Stimulated activated CD8-positive, alpha-beta memory T cell treated with anti-CD3 and anti-CD28 coated beads, Interleukin-7, amount 100 ng/mL, for 24 hours (primary cell): ENCODE measurements around the gene UVRAG.

Experiments
- DNase-seq: peaks from one replicate; pipeline ENCODE4 v3.0.0-alpha.2; 2020; ENCODE audit warnings: low read depth

Gene UVRAG

DNA sequence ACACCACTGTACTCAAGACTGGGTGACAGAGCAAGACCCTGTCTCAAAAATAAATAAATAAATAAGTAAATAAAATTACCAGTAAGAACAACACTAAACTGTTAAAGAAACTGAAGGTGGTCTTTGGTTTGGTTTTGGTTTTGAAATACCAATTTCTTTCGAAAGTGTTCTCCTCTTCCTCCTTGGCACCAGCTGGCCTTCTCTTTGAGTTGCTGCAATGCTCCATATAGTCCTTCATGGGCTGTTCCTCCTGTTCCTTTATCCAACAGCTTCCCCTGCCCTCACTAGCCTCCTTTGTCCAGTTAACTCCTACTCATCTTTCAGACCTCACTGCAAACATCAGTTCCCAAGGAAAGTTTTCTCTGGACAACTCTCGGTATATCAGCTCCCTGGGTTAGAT, 5.0 kb upstream of the UVRAG start:
- DNase-seq: no peak

GRCh38 chr11:75810637-75811390, 4.2 kb upstream of the UVRAG start:
- no peak for DNase-seq

- DNase-seq: no peak
Observed at GRCh38 chr11:75811485-75811884, 3.5 kb upstream of the UVRAG start.

- no peak for DNase-seq
Observed at GRCh38 chr11:75812542-75813040, 2.4 kb upstream of the UVRAG start.

GRCh38 chr11:75813124-75813523, 1.9 kb upstream of the UVRAG start:
- no peak for DNase-seq

DNA sequence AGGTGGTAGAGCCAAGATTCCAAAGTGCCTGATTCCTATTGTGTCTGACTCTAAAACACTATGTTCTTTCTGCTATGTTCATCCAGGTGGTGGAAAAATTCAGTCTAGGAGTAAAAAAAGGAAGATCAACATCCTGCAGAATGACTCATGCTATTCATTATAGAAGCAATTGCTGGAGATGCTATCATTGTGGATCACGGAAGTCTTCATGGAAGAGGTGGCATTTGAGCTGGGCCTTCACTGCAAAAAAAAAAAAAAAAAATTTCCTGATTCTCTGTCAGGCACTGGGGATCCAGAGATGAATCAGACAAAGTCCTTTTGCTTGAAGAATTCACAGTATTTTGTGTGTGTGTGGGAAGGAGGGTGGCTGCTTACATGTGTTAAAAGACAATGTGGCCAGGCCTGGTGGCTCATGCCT, 1.4 kb upstream of the UVRAG start:
- DNase-seq: no peak

DNA sequence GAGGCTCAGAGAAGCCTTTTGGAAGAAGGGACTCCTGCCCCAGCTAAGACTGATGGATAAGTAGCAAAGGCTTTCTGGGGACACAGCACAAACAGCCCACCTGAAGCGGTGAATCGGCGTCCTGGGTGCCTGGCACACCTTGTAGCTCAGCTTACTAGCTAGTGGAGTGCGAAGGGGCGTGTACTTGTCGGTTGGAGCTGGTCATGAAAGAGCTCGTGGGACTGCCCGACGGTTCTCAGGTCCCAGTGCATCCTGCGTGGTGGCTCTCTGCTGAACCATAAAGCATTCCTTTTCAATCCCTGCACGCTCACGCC, 690 bp upstream of the UVRAG start:
- DNase-seq: no peak

- peak; percentile 21 for DNase-seq
Observed at GRCh38 chr11:75815345-75816168, 547 bp downstream of the UVRAG start.

DNA sequence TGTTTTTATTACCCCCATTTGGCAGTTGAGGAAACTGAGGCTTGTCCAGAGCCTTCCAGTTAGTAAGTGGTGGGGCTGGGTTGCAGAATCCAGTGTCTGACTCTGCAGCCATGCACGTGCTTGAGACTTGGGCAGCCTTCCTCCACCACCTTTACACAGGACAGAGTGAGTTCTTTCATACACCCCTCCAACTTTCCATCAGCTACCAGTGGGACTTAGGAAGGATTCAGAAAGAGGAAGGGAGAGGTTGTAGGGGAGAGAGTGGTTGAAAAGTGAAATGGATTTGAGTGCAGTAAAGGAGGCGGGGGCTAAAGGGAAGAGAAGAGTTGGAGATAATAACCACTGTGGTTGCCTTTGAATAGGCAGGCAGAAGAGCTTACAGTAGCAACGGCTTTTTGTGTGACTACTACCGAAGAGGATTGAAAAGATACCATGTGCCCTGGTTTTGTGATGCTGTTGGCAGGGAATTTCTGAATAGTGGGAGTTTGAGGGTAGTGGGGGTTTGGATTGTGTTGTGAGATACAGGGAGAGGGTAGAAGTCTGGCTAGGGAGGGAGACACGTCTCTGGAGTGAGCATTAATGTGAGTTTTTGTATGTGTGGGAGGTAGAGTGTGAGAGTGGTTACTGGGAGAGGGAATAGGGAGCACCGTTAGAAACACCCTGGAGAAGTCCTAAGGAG, 1.7 kb downstream of the UVRAG start:
- no peak for DNase-seq

DNA sequence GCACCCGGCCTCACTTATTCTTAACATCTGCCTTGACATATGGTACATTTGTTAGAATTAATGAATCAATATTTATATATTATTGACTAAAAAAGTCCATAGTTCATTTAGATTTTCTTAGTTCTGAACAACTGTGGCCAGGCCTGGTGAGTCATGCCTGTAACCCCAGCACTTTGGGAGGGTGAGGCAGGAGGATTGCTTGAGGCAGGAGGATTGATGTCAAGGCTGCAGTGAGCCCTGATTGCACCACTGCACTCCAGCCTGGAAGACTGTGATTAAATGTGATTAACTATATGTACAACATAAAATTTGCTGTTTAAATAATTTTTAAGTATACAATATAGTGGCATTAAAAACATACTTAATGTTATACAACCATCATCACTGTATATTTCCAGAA, 5.6 kb downstream of the UVRAG start:
- DNase-seq: no peak

- DNase-seq: no peak
Observed at GRCh38 chr11:75821202-75821601, 6.2 kb downstream of the UVRAG start.

DNA sequence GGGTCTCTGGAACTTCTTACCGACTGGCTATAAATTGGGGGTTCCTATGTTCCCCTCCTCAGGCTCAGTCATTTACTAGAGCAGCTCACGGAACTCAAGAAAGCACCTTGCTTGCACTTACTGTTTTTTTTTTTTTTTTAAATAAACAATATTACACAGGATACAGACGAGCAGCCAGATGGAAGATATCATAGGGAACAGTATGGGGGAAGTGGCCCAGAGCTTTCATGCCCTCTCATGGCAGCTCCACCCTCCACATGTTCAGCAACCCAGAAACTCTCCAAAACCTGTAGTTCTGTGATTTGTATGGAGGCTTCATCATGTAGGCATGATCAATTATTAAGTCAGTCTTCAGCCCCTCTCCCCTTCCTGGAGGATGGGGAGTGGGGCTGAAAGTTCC, 7.5 kb downstream of the UVRAG start:
- DNase-seq: no peak

DNA sequence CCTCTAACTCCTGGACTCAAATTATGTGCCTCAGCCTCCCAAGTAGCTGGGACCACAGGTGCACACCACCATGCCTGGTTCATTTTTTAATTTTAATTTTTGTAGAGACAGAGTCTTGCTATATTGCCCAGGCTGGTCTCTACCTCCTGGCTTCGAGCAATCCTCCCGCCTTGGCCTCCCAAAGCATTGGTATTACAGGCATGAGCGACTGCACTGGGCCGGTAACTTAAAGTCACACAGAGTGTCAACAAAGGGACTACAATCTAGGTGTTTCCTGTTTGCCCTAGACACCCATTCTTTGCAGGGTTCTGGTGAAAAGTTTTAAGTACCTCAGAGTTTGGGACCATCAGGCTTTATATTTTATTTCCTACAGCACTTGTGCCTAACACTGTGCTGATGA, 8.4 kb downstream of the UVRAG start:
- DNase-seq: no peak

DNA sequence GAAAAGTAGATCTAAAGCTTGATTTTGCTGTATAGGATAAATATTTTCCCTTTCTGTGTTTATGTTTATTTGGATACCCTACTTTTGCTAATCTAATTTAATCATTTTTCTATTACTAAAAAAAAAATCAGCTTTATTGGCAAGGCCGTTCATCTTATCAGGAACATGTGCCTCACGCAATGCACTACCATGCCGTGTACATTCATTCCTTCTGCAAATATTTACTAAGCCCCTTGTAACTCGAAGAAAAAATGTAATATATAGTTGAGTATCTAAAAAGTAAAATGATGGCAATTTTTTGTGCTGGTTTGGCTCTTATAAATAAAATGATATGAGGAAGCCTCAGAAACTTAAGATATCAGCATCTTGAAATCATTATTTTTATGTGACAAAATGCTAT, 8.9 kb downstream of the UVRAG start:
- no peak for DNase-seq

DNA sequence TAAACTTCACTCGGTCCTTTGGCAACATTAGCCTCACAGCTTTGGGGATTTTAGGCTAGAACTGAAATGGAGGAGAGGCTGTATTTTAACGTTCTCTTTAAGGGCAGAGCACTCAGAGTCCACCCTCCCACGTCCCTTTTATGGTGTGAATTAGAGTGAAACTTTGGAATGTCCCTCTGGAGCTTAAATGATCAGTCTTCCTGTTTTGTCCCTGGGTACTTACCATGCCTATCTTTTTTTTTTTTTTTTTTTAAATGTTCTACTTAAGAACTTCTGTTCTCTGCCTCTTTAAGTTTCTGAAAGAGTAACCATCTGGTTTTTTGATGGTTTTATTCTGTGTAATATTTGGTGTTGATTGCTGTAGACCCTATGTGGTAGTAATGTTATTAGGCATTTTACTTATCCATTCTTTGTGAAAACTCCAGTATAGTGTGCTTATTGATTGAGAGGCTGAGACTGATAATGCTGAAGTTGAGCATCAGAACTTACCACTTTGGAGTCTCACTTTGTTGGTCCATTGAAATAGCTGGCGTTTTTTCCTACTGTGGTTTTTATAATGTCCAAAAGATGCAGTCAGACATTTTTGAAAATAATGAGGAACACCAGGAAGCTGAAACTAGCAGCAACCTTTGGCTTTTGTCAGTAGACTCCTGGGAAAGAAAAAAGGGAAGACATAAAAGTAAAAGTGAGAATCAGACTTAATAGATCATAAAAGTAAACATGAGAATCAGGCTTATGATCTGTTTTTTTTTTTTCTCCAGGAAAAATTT, 11.6 kb downstream of the UVRAG start:
- no peak for DNase-seq

DNA sequence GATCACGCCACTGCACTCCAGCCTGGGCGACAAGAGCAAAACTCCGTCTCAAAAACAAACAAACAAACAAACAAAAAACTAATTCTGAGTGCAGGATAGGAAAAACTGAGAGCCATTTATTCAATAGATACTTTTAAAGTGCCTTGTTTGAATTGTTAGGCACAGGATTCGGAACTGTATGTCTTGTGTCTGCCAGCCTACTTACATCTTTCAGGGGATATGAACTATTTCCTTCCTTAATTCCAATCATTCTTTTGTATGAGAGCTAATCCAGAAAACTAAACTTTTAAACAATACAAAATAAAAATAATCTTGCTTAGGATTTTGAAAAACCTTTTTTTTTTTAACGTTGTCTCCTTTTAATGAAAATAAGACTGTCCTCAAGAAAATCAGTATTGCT, 12.6 kb downstream of the UVRAG start:
- no peak for DNase-seq

DNA sequence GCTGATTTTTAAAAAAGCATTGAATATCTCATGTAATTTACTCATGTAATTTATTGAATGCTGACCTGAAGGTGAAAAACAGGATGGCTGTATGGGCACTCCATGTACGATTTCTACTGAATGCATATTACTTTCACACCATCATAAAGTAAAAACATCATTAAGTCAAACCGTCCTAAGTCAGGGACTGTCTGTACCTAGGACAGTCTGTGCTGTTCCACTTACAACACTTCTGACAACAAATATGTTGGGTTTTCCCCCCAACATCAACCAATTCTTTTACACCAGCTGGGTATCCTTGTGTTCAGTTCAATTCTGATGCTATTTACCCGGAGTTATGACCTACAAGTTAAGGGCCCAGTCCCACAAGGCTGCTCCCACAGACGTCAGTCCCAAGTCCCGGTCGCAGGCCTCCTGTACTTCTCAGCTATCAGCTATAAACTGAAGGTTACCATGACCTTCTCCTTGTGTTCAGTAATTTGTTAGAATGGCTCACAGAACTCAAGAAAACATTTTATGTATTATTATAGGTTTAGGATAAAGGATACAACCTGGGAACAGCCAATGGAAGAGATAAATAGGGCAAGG, 17.0 kb downstream of the UVRAG start:
- DNase-seq: no peak

- no peak for DNase-seq
Observed at GRCh38 chr11:75834728-75835127, 19.7 kb downstream of the UVRAG start.

DNA sequence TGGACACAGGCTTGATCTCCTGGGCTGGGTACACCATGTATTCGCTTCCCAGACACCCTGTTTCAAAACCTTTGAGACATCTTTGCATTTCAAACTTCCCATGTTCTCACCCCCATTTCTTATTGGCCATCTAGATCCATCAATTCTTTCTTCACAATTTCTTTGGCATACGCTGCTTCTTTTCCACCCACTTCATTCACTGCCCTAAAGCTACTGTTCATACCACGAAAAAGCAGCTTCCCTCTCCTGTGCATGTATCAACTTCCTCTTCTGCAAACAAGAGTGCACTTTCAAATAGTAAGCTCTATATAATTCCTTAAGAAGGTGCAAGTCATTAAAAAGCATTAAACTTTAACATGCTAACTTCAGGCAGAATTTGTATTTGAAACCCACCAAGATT, 21.4 kb downstream of the UVRAG start:
- DNase-seq: no peak

GRCh38 chr11:75839851-75840250, 24.8 kb downstream of the UVRAG start:
- no peak for DNase-seq

GRCh38 chr11:75840522-75840921, 25.5 kb downstream of the UVRAG start:
- no peak for DNase-seq

- DNase-seq: no peak
Observed at GRCh38 chr11:75841739-75842138, 26.7 kb downstream of the UVRAG start.
